Suprapubic skin (tissue), 4 donors: ENCODE measurements around the gene SOWAHB.

Experiments used
- CTCF ChIP-seq, 2 donors: fragments of 200-600 bp in 1 of 2; fragments of 450-650 bp in 1 of 2; sonication (generic) in 1 of 2; IDR thresholded peaks; one replicate each; pipeline ENCODE4 v1.5.1; 2016 to 2019; ENCODE audit warnings: antibody characterized with exemption in 2 of 2, mild to moderate bottlenecking in 1 of 2, moderate library complexity in 1 of 2
- EP300 ChIP-seq: sonication (generic); formaldehyde crosslinking; IDR thresholded peaks from one replicate; pipeline ENCODE4 v1.6.1; 2017; ENCODE audit warnings: antibody characterized with exemption
- POLR2A ChIP-seq, 2 donors: fragments of 450-650 bp; IDR thresholded peaks; one replicate each; pipeline ENCODE4 v1.6.1; 2017; ENCODE audit warnings: antibody characterized with exemption in 2 of 2, mild to moderate bottlenecking in 2 of 2, moderate library complexity in 2 of 2
- POLR2AphosphoS5 ChIP-seq, 3 donors: sonication (generic); formaldehyde crosslinking; IDR thresholded peaks; one replicate each; pipeline ENCODE4 v1.6.1; 2017; ENCODE audit warnings: antibody characterized with exemption in 3 of 3

- TF ChIP-seq EP300 (no peak), CTCF (IDR thresholded peaks at IDR 0.05) (no peak), POLR2AphosphoS5 (IDR thresholded peaks at IDR 0.05) (no peak), POLR2A (IDR thresholded peaks at IDR 0.05) (no peak)
Measured at GRCh38 chr4:76867880-76868655, 29.9 kb downstream of the SOWAHB start.
